Endothelial cell of umbilical vein (primary cell): ENCODE data around the gene ID1. TPM values are rescaled to one million over a fixed set of nuclear protein-coding genes. Genes with fewer than 3 reads are reported as not detected.

ENCODE experiments used
- BruUV-seq: library from RNA; stranded (reverse); fragments of 400-500 nt; replicated peaks from 2 replicates; lab custom pipeline; 2021; lab: Mats Ljungman, UMichigan
- CTCF ChIA-PET: fragments of 300-600, 350-600 bp; sonication (Branson Sonifier 250); formaldehyde crosslinking; loops from one replicate; lab custom pipeline; 2021; ENCODE audit warnings: antibody characterized with exemption, inconsistent platforms; lab: Charles Lee
- POLR2A ChIA-PET: fragments of 300-600, 350-600 bp; sonication (Branson Sonifier 250); formaldehyde crosslinking; loops from one replicate; lab custom pipeline; 2021; ENCODE audit warnings: antibody characterized with exemption, inconsistent platforms; lab: Charles Lee
- DNase-seq: peaks from one replicate; pipeline ENCODE4 v3.0.0-alpha.2; 2011; ENCODE audit warnings: low read depth, low spot score
- FAIRE-seq: peaks from 2 replicates; lab custom pipeline; 2011; peaks lifted over from hg19 to GRCh38; lab: Jason Lieb, UNC
- H2AFZ ChIP-seq: 2 replicates; pipeline ENCODE4 v1.6.0; 2012; ENCODE audit warnings: low read depth, low read length, control low read depth, inconsistent platforms
- H3K27ac ChIP-seq: 2 replicates; pipeline ENCODE4 v1.5.1; 2011; ENCODE audit warnings: low read depth, mild to moderate bottlenecking, control low read depth, low read length, moderate library complexity; ENCODE audit not compliant: insufficient read depth
- H3K27me3 ChIP-seq, 2 experiments: 2 replicates each; pipeline versions ENCODE4 v1.6.0 to v1.6.1; 2011; ENCODE audit warnings: low read length in 2 of 2, mixed read lengths in 1 of 2; ENCODE audit not compliant: control insufficient read depth in 2 of 2, insufficient read depth in 2 of 2
- H3K36me3 ChIP-seq, 2 experiments: 2 replicates in 1 of 2; 3 replicates in 1 of 2; pipeline ENCODE4 v1.5.1; 2011; ENCODE audit warnings: low read length in 2 of 2, mild to moderate bottlenecking in 1 of 2, moderate library complexity in 1 of 2; ENCODE audit not compliant: control insufficient read depth in 2 of 2, insufficient read depth in 2 of 2; ENCODE audit errors: extremely low read depth in 1 of 2
- H3K4me1 ChIP-seq: 3 replicates; pipeline ENCODE4 v1.5.1; 2011; ENCODE audit warnings: mild to moderate bottlenecking, low read length; ENCODE audit not compliant: control insufficient read depth, insufficient read depth; ENCODE audit errors: extremely low read depth
- H3K4me2 ChIP-seq: 2 replicates; pipeline ENCODE4 v1.6.1; 2011; ENCODE audit warnings: low read length, control low read depth, mixed read lengths; ENCODE audit not compliant: insufficient read depth
- H3K4me3 ChIP-seq, 3 experiments: fragments of 200-600 bp in 1 of 3; sonication (generic), shearing (Covaris generic) in 1 of 3; replicated peaks in 1 of 3; 2 replicates each; pipeline ENCODE4 v1.5.1; 2011 to 2016; ENCODE audit warnings: control low read depth in 3 of 3, low read length in 3 of 3, mild to moderate bottlenecking in 2 of 3, inconsistent platforms in 1 of 3, low read depth in 1 of 3, moderate library complexity in 1 of 3; ENCODE audit not compliant: insufficient read depth in 1 of 3
- H3K79me2 ChIP-seq: 2 replicates; pipeline ENCODE4 v1.6.0; 2012; ENCODE audit warnings: low read length, inconsistent platforms; ENCODE audit not compliant: control insufficient read depth, insufficient read depth
- H3K9ac ChIP-seq: replicated peaks from 2 replicates; pipeline ENCODE3; 2011; ENCODE audit warnings: low read length, control low read depth; ENCODE audit not compliant: insufficient read depth; ENCODE audit errors: extremely low read depth
- H3K9me1 ChIP-seq: replicated peaks from 3 replicates; pipeline ENCODE4 v1.6.0; 2011; ENCODE audit warnings: mild to moderate bottlenecking, low read length; ENCODE audit not compliant: control insufficient read depth, insufficient read depth; ENCODE audit errors: extremely low read depth
- H3K9me3 ChIP-seq: replicated peaks from 2 replicates; pipeline ENCODE4 v1.5.1; 2012; ENCODE audit warnings: low read length, inconsistent platforms; ENCODE audit not compliant: control insufficient read depth, insufficient read depth
- H4K20me1 ChIP-seq: replicated peaks from 2 replicates; pipeline ENCODE3; 2011; ENCODE audit warnings: mild to moderate bottlenecking, low read length; ENCODE audit not compliant: control insufficient read depth, insufficient read depth; ENCODE audit errors: extremely low read depth
- CTCF ChIP-seq, 2 donors: IDR thresholded peaks; 1 replicate in 1 of 2; 2 replicates in 1 of 2; pipeline ENCODE4 v1.5.1; 2011; ENCODE audit warnings: low read length in 2 of 2, mild to moderate bottlenecking in 2 of 2, moderate library complexity in 2 of 2, control low read depth in 1 of 2, inconsistent platforms in 1 of 2, low read depth in 1 of 2; ENCODE audit not compliant: insufficient read depth in 1 of 2; ENCODE audit errors: extremely low read depth in 1 of 2
- EZH2 ChIP-seq: IDR thresholded peaks from 2 replicates; pipeline ENCODE4 v1.6.1; 2012; ENCODE audit warnings: borderline replicate concordance, low read depth, mild to moderate bottlenecking, moderate library complexity, low read length, inconsistent platforms; ENCODE audit not compliant: severe bottlenecking
- FOS ChIP-seq: IDR thresholded peaks from 2 replicates; pipeline ENCODE4 v1.6.1; 2011; ENCODE audit warnings: mild to moderate bottlenecking, low read length, moderate library complexity, borderline replicate concordance; ENCODE audit not compliant: insufficient read depth
- GATA2 ChIP-seq: IDR thresholded peaks from 2 replicates; pipeline ENCODE4 v1.7.0; 2011; ENCODE audit warnings: low read depth, mild to moderate bottlenecking, moderate library complexity, mixed read lengths, low read length; ENCODE audit not compliant: insufficient read length, insufficient read depth
- JUN ChIP-seq: IDR thresholded peaks from 2 replicates; pipeline ENCODE4 v1.6.1; 2011; ENCODE audit warnings: borderline replicate concordance, low read depth; ENCODE audit not compliant: insufficient read length, insufficient read depth
- MAX ChIP-seq: IDR thresholded peaks from 2 replicates; pipeline ENCODE4 v1.6.1; 2011; ENCODE audit not compliant: insufficient read depth, insufficient read length
- MYC ChIP-seq: IDR thresholded peaks from one replicate; pipeline ENCODE4 v1.6.1; 2011; ENCODE audit warnings: mild to moderate bottlenecking, low read depth, low read length
- POLR2A ChIP-seq: IDR thresholded peaks from 2 replicates; pipeline ENCODE4 v1.6.1; 2012; ENCODE audit warnings: low read depth, mild to moderate bottlenecking, control low read depth, low read length
- POLR2AphosphoS5 ChIP-seq: IDR thresholded peaks from 2 replicates; pipeline ENCODE4 v1.6.1; 2012; ENCODE audit warnings: low read depth, mild to moderate bottlenecking, control low read depth, low read length, moderate library complexity; ENCODE audit not compliant: insufficient read depth
- dilution Hi-C: fragments of 300-500 bp; cut with MboI; formaldehyde crosslinking; loops from one replicate; pipeline ENCODE4 v1.15.0; 2019; ENCODE audit warnings: low sequenced_read_pairs; ENCODE audit not compliant: extremely low pct_ligation_motif_present
- intact Hi-C: fragments of 100-400 bp; cut with micrococcal nuclease; formaldehyde crosslinking; loops from one replicate; pipeline ENCODE4 v1.10.0; 2022
- polyA plus RNA-seq, 4 experiments: library from polyadenylated mRNA; depleted of rRNA in 3 of 4; stranded (reverse) in 3 of 4; unstranded in 1 of 4; fragments of >200 nt; gene quantifications; 2 replicates each; pipeline versions ENCODE4 v1.2.1 to v1.2.3, GENCODE V29; 2011 to 2012; ENCODE audit warnings: missing spikeins in 1 of 4
- total RNA-seq: library from RNA; stranded (reverse); gene quantifications from 2 replicates; pipeline ENCODE4 v1.2.3, GENCODE V29; 2021

ID1 gene
- total and polyA plus RNA-seq, 2 donors (not counting 3 experiments of a cell fraction or from before 2014, with no cell fraction given), result 78.9 to 152 TPM

DNA sequence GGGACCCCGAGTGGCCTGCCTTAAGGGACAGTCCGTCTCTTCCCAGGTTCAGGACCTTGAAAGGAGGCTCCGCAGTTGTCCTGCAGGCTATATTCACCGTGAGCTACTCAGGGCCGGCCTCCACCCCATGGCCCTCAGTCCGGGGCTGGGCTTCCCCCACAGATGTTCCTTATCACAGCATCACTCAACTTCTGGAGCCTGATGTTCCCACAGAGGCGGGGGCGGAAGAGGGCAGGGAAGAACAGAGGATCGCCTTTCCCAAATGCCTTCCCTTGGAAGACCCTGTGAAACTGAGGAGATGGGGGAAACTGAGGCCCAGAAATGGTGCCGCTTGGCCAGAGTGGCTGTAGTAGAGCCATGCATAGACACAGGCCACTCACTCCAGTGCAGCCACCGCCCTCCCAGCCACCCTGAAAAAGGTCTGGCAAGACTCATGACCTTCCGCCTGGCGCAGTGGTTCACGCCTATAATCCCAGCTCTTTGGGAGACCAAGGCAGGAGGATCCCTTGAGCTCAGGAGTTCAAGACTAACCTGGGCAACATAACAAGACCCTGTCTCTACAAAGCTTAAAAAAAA lies 28.3 kb downstream of the ID1 start:
- Histone ChIP-seq H3K4me2 (no peak overlapping the region), H3K79me2 (no peaks in the 10 kb centered on the region), H3K27me3 (peaks cover 3 to 5% of the 10 kb centered on the region in 2 experiments), H3K4me3 (no peak overlapping the region), H3K9me3 (no peaks in the 10 kb centered on the region), H3K4me1 (no peaks in the 10 kb centered on the region), H3K36me3 (no peaks in the 10 kb centered on the region), H3K9ac (no peak overlapping the region), H4K20me1 (no peaks in the 10 kb centered on the region), H2AFZ (no peak overlapping the region), H3K9me1 (no peaks in the 10 kb centered on the region), H3K27ac (no peak overlapping the region)
- intact Hi-C loops (no loop called here), dilution Hi-C loops (no loop called here)
- FAIRE-seq, result no peak
- BruUV-seq, result no TSS peak
- TF ChIP-seq MYC (no peak), EZH2 (no peak), POLR2AphosphoS5 (no peak), MAX (no peak), POLR2A (no peak), JUN (no peak), GATA2 (no peak), FOS (no peak), CTCF (IDR thresholded peaks at IDR 0.05; ENCODE audit: extremely low read depth in 1 of 2, insufficient read depth in 1 of 2, low read depth in 1 of 2, low read length in 2 of 2) (no peak)
- CTCF ChIA-PET, result interaction anchor here (0.7 to 6.7 kb wide), 35 partner anchors 8 to 545 kb away, joined by 3 to 426 read pairs (median 6); partner anchors contain the start of genes BCL2L1 and TPX2
- POLR2A ChIA-PET, result interaction anchor here (0.8 kb wide), 1 partner anchor 88 kb away, joined by 3 read pairs; no protein-coding TSS in a partner anchor
- DNase-seq, result no peak
